Stimulated activated CD4-positive, alpha-beta T cell treated with anti-CD3 and anti-CD28 coated beads, TNF-alpha, amount 100 ng/mL, for 1 hour (primary cell): ENCODE data around the gene ZDHHC6.
"Not testable (repeated sequence)": the region's sequence is repeated elsewhere in the genome, so short reads cannot be mapped to it uniquely, and the experiment has no call there.

ENCODE experiments used
- DNase-seq, 3 donors: peaks; one replicate each; pipeline ENCODE4 v3.0.0-alpha.2; 2020; ENCODE audit warnings: low read depth in 3 of 3, low spot score in 1 of 3

The ZDHHC6 gene, protein sequence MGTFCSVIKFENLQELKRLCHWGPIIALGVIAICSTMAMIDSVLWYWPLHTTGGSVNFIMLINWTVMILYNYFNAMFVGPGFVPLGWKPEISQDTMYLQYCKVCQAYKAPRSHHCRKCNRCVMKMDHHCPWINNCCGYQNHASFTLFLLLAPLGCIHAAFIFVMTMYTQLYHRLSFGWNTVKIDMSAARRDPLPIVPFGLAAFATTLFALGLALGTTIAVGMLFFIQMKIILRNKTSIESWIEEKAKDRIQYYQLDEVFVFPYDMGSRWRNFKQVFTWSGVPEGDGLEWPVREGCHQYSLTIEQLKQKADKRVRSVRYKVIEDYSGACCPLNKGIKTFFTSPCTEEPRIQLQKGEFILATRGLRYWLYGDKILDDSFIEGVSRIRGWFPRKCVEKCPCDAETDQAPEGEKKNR

DNA sequence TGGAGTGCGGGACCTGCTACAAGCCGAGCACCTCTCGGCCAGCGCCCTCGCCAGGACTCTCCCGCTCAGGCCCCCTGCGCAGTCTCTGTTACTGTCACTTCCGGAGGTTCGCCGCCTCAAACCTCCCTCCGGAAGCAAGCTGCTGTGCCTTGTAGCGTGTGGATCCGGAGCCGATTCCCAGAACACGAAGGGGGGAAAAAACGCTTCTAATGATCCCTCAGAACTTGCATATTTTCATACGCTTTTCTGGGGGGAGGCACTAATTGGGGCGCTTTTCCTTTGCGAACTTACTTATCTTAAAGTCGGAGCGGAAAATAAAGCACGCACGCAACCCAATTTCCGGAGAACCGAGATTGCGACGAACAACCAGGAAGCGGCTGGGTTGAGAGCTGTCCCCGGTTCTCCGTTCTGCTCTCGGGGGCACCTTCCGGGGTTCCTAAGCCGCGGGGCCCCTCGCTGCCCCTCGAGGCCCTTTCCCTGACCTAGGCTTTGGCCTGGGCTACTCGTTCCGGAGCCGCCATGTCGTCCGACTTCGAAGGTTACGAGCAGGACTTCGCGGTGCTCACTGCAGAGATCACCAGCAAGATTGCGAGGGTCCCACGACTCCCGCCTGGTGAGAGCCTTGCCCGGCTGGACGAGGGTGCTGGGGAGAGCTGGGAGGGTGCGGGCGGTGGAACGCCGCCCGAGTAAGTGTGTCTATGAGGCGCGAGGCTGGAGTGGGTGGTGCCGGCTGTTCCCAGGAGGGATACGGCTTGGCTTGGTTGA, at the start of gene ZDHHC6, which contains the start of gene VTI1A:
Gene ZDHHC6, minus strand, starts transcription at position 60 of the 765 bp plus-strand sequence. CDS start 1,478 bp downstream, outside the sequence.
Gene VTI1A, plus strand, starts transcription at position 361 of the 765 bp plus-strand sequence. Its CDS starts 159 bp downstream, at position 520.
- peak; percentile 49 to 70 (median 56) for DNase-seq

DNA sequence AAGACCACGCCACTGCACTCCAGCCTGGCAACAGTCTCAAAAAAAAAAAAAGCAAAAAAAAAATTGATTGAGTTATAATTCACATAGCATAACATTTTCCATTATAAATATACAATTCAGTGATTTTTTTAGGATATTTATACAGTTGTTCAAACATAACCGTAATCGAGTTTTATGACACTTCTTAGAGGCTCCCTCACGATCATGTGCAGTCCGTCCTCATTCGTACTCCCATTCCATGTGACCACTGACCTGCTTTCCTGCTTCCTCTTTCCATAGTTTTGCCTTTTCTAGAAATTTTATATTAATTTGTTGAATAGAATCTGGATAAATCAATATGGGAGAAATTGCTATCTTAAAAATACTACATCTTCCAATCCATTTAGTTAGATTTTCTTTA, 46.0 kb upstream of the ZDHHC6 start:
- no peak for DNase-seq

DNA sequence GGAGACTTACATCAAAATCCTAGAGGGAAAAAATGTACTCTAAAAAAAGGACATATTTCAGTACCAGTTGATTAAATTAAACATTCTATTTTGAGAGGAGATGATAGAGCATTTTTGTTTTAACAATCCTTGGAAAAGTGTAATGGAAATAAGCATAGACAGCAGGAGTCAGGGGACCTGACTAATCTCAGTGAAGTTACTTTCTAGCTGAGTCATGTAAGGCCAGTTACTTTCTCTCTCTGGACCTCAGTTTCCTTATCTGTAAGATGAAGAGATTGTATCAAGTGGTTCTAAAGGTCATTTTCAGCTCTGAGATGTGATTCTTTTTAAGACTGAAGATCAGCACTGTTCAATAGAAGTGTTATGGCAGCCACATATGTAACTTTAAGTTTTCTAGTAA, 44.4 kb upstream of the ZDHHC6 start:
- no peak for DNase-seq

DNA sequence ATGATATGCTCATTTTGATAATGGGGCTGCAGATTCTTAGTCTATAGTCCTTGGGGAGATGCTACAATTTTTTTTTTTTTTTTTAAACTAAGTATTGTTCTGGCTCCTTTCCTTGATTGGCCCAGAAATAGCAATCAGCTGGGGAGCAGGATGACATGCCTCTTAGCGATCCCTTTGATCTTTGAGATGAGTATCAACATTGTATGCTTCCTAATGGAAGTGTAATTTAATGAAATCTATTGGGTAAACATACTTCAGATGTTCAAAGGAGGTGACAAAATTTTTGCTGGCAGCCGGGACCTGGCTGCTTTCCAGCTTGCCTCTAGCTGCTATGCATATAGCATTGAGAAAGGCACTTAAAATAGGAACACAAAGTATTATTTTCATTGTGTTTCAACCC, 43.8 kb upstream of the ZDHHC6 start:
- DNase-seq = no peak

DNA sequence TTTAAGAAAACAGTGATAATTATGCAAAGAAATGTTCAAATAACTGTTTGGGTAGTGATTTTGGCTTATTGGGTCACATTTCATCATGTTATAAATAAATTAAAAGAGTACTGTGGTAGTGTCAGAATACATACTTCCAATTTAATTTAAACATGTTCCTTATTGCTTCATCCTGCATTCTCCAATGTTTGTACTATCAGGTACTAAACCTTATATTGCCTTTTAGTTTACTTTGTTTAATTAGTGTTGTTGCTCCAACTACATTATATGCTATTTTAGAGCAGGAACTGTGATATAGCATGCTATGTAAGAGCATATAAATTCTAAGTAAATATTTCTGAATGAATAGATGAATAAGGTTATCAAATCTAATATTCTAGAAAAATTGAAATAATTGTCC, 41.2 kb upstream of the ZDHHC6 start:
- no peak for DNase-seq

DNA sequence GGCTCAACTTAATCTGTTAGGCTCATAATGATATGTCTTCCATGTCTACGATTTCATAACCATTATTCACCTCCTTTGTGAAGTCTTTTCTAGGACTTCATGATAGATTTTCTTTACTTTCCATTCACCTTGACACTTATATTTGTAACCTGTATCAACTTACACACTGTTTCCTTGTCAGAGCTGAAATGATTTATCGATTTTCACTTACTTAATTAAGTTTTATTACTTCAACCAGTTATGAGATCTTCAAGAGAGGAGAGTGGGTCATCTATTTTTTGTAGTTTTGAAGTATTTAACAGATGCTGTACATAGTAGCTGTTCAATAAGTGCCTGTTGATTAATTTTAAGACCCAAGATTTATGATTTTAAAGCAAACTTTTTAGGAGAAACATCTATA, 37.7 kb upstream of the ZDHHC6 start:
- DNase-seq = no peak

DNA sequence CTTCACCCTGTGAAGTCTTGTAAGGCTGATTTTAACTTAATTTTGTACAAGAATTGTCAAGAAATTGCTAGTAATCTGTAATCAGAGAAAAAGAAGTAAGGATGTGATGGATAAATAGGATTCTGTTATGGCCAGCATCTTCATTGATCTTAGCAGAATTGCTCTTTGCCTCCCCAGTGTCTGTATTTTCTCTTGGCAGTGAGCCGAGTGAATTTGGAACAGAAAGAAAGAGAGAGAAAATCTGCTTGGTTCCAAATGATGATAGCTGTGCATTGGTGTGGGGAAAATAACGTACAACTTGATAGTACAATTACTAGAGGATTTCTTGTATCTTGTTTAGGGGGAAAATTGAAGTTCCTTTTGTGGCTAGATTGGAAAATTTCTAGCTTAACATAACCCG, 34.9 kb upstream of the ZDHHC6 start:
- DNase-seq = no peak

DNA sequence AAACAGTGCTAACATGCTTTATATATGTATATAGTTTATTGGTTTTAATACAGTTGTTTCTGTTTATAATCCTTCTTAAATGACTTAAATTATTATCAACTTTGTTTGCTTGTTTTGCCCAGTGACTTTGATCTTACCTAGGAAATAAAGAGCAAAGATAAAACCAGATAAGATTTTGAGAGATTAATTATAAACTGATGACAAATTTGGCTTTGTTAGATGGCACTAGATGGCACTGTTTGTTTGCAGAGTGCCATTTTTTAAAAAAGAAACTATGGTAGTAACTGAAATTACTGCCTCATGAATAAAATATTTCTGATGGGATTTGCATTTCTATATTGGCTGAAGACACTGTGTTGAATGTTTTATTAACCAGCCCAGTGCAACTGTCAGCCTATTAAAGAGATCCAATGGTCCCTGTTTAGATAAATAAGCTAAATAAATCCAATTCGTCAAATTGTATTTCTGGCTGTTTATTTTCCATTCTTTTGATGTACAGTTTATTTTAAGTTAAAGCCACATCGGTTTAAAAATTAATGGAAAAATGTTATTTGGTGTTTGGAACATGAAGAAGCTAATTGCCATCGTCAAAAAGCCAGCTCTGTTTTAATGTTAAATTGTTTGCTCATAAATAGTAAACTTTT, 29.0 kb upstream of the ZDHHC6 start:
- DNase-seq = no peak

DNA sequence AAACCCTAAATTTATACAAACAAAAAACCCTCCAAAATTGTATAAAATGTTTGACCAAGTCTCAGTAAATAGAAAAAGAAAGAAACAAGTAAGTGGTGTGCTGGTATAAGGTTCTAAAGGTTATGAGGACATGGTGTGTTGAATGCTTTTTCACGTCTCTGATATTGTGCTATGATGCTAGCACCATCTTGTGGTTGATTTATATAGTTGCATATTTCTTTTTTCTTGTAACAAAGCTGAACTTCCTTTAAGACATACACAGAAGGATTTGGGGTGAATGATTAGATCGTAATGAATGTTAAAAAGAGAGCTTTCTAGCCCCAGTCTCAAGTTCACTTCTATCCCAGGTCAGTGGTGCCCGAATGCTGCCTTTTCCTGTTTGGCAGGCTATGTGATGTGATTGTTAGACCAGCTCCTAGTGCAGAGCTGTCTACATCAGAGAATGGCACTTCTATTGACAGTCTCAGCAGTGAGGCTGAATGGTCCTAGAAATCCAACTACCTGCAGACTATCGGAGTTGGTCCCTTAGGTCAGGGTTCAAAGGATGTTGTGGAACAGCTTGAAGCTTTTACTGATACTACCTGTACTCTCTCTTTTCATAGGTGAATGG, 25.3 kb upstream of the ZDHHC6 start:
- DNase-seq = no peak

DNA sequence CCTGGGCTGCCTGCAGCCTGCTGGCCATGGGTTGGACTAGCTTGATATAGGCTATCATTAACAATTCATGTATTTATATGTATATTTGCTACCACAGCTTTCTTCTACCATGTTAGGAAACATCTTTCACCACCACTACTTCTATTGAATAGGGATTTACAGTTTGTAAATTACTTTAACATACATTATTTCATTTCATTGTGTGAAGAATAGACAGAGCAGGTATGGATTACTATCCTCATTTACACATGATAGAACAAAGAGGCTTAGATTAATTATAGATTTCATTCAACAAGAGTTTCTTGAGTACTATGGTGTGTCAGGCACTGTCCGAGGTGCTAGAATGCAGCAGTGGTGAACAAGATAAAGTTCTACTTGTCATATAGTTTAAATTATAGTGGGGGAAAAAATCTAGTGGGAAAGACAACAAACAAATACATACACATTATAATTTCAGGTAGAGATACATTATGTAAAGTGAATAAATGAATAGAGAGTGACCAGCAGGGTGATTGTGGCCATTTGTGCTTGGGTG, 20.9 kb upstream of the ZDHHC6 start:
- no peak for DNase-seq

DNA sequence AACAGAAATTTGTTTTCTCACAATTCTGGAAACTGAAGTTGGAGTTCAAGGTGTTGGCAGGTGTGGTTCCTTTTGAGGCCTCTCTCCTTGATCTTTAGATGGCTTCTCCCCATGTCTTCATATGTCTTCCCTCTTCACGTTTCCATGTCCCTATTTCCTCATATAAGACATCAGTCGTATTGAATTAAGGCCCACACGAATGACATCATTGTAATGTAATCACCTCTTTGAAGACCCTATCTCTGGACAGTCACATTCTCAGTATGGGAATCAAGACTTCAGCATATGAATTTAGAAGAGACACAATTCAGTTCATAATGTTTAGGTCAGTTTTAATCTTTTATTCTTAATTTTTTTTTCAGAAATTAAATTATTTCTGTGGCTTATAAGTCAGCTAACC, 20.1 kb upstream of the ZDHHC6 start:
- no peak for DNase-seq

DNA sequence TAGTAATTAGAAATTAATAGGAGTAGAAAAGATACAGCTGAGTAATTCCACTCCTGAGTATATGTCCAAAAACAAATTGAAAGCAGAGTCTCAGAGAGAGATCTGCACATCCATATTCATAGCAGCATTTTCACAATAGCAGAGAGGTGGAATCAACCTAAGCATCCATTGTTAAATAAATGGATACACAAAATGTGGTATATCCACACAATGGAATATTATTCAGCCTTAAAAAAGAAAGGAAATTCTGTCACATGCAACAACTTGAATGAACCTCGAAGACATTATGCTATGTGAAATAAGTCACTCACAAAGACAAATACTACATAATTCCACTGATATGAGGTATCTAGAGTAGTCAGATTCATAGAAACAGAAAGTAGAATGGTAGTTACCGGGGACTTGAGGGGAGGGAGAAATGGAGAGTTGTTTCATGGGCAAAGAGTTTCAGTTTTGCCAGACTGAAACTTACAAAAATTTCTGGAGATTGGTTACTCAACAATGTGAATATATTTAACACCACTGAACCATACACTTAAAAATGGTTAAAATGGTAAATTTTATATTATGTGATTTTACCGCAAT, 18.7 kb upstream of the ZDHHC6 start:
- no peak for DNase-seq

DNA sequence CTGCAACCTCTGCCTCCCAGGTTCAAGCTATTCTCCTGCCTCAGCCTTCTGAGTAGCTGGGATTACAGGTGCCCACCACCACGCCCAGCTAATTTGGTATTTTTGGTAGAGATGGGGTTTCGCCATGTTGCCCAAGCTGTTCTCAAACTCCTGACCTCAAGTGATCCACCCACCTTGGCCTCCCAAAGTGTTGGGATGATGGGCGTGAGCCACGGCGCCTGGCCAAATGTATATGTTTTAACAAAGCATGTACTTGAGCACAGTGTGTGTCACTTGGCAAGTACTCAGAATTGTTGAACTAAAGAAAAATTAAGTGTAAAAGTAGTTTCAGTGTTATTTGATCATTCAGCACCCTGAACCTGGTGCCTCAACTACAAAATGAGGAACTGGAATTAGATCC, 17.4 kb upstream of the ZDHHC6 start:
- DNase-seq = not testable (repeated sequence)

DNA sequence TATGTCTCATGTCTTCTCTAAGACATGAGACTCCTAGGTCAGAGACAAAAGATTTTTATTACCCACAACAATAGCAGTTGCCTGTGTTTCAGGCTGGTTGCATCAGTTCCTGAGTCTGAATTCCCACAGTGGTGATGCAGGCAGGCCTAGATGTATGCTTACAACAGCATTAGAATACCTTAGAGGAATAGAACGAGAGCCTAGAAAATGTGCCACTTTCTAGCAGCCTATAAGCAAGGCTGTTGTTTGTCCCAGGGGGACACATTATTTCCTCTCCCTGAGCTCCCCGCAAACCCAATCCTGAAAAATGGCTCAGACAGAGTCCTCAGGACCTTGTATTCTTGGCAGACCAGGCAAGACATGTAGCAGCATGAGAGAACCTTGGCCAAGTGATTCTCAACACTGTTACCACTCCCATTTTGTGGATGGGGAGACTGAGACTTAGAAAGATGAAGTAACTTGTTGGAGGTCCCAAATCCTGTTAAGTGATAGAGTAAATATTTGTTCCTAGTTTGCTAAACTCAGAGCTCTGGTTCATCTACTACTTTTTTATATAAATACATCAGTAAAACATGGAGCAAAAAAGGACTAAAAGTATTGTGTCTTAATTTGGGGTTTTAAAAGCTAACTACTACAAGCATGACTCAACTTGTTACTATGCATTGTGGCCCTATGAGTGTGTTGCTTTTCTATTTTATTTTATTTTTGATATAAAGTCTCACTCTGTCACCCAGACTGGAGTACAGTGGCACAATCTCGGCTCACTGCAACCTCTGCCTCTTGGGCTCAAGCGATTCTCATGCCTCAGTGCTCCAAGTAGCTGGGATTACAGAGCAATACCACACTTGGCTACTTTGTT, 14.5 kb upstream of the ZDHHC6 start:
- no peak for DNase-seq

DNA sequence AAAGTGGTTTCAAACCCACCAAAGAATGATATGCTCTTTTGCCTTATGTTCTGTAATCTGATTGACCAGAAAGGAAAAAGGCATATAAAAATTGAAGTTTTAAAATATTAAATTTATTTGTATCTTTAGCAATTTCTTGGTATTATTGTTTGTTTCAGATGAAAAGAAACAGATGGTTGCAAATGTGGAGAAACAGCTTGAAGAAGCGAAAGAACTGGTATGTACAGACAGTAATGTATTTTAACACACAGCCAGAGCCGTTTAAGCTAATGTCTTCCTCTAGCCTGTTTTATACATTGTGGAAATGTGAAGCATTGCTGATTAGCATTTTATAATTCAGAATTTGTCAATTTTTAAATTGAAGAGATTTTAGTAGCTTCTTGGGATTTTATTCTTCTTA, 13.7 kb upstream of the ZDHHC6 start:
- no peak for DNase-seq

DNA sequence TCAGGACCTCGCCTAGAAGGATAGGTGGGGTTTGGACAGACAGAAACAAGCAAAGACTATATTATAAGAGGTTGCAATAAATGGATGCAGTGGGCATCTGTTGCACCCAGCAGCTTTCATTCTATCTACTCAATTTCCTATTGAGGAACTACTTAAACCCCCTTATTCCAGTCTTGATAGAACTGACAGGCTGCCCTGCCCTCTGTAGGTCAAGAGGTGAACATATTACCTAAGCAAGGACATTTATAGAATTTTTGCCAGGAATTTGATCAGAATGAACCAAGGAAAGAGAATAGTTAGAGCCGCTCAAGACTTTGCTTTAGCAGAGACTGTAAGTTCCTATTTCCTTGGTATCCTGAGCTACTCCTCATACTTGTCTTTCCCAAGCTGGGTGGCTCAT, 9.8 kb upstream of the ZDHHC6 start:
- DNase-seq = no peak

DNA sequence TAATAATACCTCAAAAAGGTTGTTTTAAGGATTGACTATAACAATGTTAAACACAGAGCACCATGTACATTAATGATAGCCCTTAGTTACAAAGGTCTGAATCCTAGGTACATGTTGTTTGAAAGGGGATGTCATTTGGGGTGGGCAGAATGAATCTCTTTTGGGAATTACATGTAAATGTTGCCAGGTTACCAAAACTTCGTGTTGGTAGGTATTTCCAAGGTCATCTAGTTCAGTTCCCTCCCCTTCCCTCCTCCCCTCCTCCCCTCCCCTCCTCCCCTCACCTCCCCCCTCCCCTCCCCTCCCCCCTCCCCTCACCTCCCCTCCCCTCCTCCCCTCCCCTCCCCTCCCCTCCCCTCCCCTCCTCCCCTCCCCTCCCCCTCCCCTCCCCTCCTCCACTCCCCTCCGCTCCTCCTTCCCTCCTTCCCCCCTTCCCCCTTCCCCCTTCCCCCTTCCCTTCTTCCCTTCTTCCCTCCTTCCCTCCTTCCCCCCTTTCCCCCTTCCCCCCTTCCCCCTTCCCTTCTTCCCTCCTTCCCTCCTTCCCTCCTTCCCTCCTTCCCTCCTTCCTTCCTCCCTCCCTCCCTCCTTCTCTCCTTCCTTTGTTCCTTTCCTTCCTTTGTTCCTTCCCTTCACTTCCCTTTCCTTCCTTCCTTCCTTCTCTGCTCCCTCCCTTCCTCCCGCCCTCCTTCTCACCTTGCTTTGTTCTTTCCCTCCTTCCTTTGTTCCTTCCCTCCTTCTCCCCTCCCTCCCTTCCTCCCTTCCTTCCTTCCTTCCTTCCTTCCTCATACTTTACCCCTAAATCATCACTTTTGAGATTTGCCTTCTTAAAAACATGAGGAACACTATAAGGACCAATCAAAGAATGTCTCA, 8.4 kb upstream of the ZDHHC6 start:
- DNase-seq = no peak

DNA sequence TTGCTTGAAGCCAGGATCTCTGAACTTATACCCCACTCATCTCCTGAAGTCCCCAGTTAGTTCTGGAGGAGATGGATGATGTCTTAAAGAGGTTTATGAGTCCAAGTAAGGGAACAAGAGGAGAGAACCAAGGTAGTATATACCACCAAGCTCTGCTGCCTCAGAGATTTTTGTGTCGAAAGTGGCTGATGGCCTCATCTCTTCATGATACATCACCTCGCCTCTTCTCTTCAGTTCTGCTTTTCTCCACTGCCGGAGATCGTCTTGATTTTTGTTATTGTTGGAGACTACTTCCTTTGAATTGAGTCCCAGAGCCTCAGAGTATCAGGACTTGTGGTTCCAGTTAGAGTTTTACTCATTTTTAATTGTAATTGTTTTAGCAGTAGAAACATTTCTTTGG, 2.2 kb upstream of the ZDHHC6 start:
- no peak for DNase-seq

DNA sequence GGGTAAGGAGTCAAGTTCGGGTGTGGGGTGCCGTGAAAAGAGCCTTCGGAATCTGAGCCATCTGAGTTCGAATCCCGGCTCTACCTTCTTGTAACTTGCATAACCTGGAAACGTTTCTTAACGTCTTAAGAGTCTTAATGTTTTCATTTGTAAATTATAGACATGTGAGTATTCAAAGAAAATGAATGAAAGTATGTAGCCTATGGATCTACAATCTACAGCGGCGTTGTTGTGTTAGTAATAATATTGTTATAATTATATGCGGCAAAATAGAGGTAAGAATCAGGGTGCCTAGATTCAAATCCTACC, 860 bp upstream of the ZDHHC6 start:
- DNase-seq = no peak
